GM19324 (cell line): Measurements from ENCODE around the gene CTNNA2.
A peak's percentile ranks its signal among the peaks of the same experiment; 100 is the strongest.

Source experiments
- ATAC-seq: cut with Tn5 transposase; IDR thresholded peaks from one replicate; pipeline ENCODE4 v1.9.1; 2021; ENCODE audit warnings: mild to moderate bottlenecking, moderate library complexity; ENCODE audit not compliant: unreplicated experiment, low FRiP score

The CTNNA2 gene

DNA sequence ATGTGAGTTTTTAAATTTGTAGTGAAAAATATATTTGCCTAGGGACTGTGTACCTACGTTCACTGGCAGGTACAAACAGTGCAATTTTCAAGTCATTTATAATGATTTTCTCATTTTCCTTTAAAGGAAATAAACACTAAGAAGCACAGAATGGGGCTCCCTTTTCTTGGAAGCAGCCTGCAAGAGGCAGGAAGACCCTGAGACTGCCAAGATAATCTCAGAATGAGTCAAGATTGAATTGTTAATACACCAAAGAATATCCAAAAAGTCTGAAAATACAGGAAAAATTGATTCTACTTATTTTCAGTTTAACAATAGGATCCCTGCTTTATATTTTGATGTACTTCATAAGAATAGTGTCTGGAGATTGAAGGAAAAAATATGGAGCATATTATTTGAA lies 331.2 kb downstream of the CTNNA2 start:
- no peak for ATAC-seq

- ATAC-seq = no peak
Measured at GRCh38 chr2:79846878-79847277, 334.0 kb downstream of the CTNNA2 start.

- no peak for ATAC-seq
Measured at GRCh38 chr2:79849241-79849640, 336.4 kb downstream of the CTNNA2 start.

- no peak for ATAC-seq
Measured at GRCh38 chr2:79849949-79850348, 337.1 kb downstream of the CTNNA2 start.

DNA sequence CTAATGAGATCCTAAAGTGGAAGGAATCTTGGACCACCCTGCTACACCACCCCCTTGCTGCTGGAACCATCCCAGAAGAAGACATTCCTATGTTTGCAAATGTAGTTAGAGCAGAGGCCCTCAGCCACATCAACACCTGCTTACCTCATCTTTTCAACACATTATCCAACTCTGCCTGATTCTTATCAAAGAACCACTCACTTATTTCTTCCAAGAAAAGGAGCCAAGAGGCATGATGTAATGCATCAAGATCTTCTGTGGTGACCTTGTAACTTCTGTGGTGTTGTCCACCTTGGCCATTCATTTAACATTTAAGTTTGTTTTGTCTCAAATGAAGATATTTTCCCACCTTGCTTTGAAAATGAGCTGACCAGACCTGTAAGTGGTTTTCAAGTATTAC lies 338.1 kb downstream of the CTNNA2 start:
- no peak for ATAC-seq

DNA sequence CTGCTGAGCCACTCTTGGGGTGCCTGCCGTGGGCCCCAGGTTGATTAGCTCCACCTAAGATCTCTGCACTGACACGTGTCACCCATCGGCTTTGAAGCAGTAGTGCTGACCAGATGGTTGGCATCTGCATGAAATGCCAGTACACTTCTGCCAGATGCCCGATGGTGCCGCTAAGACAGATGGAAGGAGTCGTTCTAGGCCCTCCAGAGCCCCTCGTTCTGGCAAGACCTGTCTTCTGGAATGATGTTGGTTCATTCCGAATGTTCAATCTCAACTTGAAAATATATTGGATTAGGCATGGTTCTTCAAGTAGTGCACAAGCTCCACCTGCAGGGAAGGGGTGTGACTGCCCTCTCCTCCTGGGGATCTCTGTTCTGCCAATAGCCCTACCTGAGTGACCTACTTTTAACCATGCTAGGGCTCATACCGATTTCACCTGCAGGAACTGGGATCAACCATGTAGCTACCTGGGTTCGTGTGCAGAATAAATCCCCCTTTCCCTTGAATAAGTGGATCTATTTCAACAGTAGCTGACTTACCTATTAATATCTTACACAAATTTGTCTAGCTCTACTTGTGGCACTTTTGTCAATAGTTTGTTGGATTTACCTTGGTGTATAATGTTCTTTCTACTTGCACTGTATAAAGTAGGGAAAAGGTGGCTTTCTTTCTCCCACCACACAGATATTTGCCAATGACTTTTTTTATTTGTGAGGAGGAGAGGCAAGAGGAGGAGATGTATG lies 342.6 kb downstream of the CTNNA2 start:
- ATAC-seq = no peak

GRCh38 chr2:79857888-79858287 lies 345.0 kb downstream of the CTNNA2 start:
- no peak for ATAC-seq

DNA sequence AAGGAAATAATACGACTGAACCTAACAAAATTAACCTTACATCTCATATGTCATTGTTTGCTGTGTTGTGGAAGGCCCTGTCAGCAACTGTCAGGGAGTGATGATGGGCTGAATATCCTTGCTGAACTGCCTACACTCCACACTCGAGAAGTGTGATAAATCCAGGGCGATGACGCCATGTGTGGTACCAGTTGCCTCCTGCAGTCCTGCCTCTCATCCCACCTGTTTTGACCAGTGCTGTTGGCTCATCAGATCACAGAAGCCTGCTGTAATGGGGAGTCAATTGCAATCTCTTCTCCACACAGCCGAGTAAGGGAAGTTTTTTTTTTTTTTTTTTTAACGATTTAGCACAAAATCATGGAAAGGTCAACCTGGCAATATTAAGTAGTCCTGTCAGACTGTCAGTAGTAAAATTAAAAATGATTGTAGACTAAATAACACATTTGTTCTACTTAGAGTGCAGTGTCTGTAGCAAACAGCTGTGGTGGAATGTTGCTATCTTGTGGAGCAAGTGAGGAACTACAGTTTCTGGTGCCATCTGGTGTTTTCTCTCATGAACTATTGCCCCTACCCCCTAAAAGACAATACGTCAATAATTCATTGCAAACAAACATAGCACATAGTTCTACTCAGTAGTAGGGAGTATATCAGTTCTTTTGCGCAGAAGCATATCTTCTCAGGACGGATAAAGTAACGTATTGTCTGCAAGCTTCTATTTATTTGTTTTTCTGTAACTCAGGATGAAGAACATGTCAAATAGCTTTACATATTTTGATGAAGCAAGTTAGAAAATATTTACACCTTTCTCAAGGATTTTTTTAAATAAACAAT lies 347.6 kb downstream of the CTNNA2 start:
- ATAC-seq = no peak

DNA sequence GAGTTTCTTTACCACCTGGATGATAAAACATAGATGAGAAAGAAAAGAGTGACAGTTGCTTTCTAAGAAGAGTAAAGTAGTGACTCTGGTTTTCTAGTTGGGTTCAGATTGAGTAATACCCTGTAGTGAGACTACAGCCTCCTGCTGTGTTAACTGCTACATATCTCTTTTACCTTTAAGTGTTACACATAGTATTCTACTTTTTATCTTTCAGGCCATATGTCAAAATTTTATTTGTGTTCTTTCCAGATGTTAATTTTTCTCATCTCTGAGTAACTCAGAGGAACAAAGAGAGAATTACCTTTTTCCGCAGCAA lies 348.2 kb downstream of the CTNNA2 start:
- ATAC-seq = no peak

- no peak for ATAC-seq
Measured at GRCh38 chr2:79862756-79863155, 349.9 kb downstream of the CTNNA2 start.

DNA sequence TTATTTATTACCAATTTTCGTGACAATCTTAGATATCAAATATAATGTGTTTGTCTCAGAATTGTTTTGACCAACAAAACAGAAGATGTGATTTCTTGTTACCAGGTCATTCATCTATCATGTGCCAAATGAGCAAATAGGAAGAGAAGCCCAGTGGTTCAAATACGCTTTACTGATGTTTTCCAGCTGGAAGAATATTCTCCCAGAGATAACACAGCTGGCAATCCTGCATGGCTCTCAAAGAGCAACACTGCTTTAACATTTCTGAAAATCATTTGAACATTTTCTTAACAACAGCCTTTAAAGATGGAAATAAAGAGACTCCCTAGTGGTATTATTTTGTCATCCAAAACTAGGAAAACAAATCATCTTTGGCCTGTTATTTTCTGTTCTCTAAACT lies 359.8 kb downstream of the CTNNA2 start:
- ATAC-seq = no peak

DNA sequence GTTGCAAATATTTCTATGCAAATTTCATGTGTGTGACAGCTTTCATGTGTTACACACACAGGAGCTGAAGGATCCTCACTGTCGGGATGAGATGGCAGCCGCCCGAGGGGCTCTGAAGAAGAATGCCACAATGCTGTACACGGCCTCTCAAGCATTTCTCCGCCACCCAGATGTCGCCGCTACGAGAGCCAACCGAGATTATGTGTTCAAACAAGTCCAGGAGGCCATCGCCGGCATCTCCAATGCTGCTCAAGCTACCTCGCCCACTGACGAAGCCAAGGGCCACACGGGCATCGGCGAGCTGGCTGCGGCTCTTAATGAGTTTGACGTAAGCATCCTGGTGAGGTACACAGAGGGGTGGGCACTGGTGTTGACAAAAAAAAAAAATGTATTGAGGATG lies 361.2 kb downstream of the CTNNA2 start:
- ATAC-seq = no peak

- ATAC-seq = no peak
Measured at GRCh38 chr2:79876430-79876829, 363.6 kb downstream of the CTNNA2 start.

GRCh38 chr2:79882548-79882947 lies 369.7 kb downstream of the CTNNA2 start:
- no peak for ATAC-seq

DNA sequence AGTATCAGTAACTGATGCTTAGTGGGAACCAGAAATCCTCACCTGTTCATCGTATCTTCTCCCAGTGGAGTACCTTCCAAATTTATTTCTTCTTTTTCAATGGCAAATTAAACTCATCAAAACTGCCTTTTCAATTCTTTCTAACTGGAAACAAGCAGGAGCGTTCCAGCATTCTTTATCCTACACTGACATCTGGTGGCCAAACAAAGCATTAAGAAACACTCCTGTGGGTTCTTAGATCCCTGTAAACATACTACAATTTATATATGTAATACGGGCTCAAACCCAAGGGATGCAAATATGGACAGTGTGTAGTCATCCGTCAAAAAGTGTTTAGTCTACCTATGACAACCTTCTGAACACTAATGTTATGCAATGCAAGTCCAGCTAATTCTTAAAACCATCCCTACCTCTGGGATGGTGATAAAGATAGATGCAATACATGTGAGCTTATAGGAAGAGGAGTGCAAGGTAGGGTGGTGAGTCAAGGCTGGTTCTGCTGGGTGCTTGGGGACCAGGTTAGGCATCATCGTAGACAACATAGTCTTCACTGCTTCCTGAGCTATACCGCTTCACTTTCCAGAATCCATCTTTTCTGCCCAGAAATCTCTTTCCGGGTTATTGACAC lies 375.0 kb downstream of the CTNNA2 start:
- peak; percentile 54 for ATAC-seq

GRCh38 chr2:79892123-79892522 lies 379.3 kb downstream of the CTNNA2 start:
- ATAC-seq = no peak

DNA sequence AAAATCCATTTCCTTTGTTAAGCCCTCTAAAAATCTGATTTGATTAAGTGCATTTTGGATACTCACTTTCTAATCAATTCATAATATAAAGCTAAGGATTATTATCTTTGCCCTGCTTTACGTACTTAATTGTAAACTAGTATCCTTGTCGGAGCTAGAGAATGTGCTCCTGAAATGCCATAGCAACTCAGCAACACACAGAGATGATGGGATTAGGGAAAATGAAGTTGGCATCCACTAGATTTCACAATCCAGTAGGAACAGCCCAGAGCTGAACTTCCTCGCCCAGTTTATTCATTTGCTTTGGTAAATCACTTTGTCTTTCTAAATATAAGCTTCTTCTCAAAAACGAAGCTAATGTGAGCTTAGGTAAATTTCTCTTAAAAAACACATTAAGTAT lies 386.3 kb downstream of the CTNNA2 start:
- no peak for ATAC-seq

- no peak for ATAC-seq
Measured at GRCh38 chr2:79901161-79901560, 388.3 kb downstream of the CTNNA2 start.

DNA sequence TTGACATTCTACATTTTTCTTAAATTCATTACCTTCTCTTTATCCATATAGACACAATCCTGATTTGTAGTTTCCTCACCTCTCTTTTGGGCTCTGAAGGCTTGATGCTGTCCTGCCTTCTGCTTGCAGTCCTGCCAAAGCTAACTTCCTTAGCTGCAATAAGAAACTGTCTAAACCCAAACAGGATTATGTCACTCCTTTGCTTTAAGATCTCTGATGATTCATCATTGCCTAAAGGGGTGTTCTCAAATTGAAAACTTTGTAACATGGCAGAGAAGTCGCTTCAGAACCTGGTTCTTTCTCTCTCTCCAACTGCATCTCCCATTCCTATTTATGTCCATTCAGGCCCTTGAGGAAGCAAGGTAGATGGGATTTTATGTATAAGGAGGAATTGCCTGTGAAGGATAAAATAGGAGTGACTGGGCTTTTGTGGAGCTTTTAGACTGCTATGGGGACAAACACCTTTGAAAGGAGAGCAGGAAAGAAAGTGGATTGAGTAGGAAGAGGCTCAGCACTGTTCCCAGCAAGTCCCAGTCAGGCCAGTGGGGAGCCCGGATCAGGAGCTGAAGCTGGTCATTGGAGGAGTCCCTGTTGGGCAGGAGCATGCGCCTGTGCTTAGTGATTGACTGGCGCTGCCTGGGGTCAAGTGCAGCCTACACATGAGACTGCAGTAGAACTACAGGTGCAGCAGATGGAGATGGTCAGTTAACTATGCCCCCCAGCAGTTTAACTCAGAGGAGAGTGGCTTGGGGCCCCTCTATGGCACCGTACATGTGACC lies 390.6 kb downstream of the CTNNA2 start:
- ATAC-seq = no peak

GRCh38 chr2:79906139-79906890 lies 393.5 kb downstream of the CTNNA2 start:
- no peak for ATAC-seq
